ENCODE results near the gene KRTAP2-3.

The KRTAP2-3 gene

GRCh38 chr17:41029633-41030245 is 30.2 kb downstream of the KRTAP2-3 start, which contains the start of gene KRTAP1-4:
Gene KRTAP1-4 (minus strand): TSS chr17:41030195. CDS start chr17:41030078, 117 bp downstream.
- H3K4me3 ChIP-seq (ENCODE audit: low read depth, low read length, poor library complexity, severe bottlenecking) = no peak within 1 kb of the TSS
- H3K4me1 ChIP-seq (ENCODE audit: insufficient read depth, low read length, severe bottlenecking) = no peaks in the 10 kb centered on the region
- no peaks in the 10 kb centered on the region for H3K9me3 ChIP-seq (ENCODE audit: low read length)

DNA sequence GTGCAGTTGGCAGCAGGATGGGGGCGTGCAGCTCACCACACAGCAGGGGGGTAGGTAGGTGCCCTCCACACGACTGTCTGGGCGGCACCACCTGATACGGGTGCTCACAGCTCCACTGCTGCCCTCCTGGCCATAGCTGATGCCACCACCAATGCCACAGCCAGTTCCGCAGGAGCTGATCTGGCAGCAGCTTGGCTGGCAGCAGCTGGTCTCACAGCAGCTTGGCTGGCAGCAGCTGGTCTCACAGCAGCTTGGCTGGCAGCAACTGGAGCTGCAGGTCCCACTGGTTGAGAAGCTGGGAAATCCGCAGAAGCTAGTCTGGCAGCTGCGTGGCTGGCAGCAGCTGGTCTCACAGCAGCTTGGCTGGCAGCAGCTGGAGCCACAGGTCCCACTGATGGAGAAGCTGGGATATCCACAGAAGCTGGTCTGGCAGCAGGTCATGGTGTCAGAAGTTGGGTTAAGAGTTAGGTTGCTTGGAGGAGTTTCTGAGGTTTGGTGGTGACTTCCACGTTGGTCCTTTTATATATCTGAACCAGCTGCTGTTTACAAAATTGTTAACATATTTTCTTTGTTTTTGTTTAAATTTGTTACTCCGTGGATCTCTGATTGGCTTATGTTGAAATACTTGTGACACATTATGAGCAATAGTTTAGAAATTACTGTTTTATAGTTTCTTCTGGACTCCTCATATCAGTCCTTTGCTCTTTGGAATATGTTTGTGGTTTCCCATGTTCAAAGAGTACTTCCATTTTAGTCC is 33.0 kb downstream of the KRTAP2-3 start, which contains the start of gene KRTAP1-5:
KRTAP1-5 (minus strand) TSS at position 494 of the 757 bp plus-strand sequence; CDS start at position 441, 53 bp downstream.
- Histone ChIP-seq H3K9me3 (ENCODE audit: low read length) (no peaks in the 10 kb centered on the region), H3K9me2 (ENCODE audit: low read depth, low read length) (no peaks in the 10 kb centered on the region), H2AFZ (ENCODE audit: low read length) (no peak within 1 kb of the TSS), H3K9ac (ENCODE audit: low read length) (no peak within 1 kb of the TSS), H3K27ac (ENCODE audit: low read depth, low read length, poor library complexity, severe bottlenecking) (no peak within 1 kb of the TSS), H3K4me2 (ENCODE audit: low read length) (no peak within 1 kb of the TSS), H4K20me1 (ENCODE audit: insufficient read depth, low read length) (no peaks in the 10 kb centered on the region), H3F3A (ENCODE audit: insufficient read depth, low read length) (no peaks in the 10 kb centered on the region), H3K4me1 (ENCODE audit: insufficient read depth, low read length, severe bottlenecking) (no peaks in the 10 kb centered on the region), H3K36me3 (ENCODE audit: insufficient read depth, low read length) (no peaks in the 10 kb centered on the region), H3K4me3 (ENCODE audit: low read depth, low read length, poor library complexity, severe bottlenecking) (no peak within 1 kb of the TSS), H3K79me2 (ENCODE audit: insufficient read depth, low read length) (no peaks in the 10 kb centered on the region), H3K27me3 (ENCODE audit: insufficient read depth, low read length) (no peaks in the 10 kb centered on the region)
- TF ChIP-seq, protein P1, sequence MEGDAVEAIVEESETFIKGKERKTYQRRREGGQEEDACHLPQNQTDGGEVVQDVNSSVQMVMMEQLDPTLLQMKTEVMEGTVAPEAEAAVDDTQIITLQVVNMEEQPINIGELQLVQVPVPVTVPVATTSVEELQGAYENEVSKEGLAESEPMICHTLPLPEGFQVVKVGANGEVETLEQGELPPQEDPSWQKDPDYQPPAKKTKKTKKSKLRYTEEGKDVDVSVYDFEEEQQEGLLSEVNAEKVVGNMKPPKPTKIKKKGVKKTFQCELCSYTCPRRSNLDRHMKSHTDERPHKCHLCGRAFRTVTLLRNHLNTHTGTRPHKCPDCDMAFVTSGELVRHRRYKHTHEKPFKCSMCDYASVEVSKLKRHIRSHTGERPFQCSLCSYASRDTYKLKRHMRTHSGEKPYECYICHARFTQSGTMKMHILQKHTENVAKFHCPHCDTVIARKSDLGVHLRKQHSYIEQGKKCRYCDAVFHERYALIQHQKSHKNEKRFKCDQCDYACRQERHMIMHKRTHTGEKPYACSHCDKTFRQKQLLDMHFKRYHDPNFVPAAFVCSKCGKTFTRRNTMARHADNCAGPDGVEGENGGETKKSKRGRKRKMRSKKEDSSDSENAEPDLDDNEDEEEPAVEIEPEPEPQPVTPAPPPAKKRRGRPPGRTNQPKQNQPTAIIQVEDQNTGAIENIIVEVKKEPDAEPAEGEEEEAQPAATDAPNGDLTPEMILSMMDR (IDR thresholded peaks at IDR 0.05; ENCODE audit: low read length) = no peak
- TF ChIP-seq EZH2 (IDR thresholded peaks at IDR 0.05; ENCODE audit: borderline replicate concordance, low read length) = no peak

More at GRCh38 chr17:41029633-41030245, 30.2 kb downstream of the KRTAP2-3 start, which contains the start of gene KRTAP1-4:
- no peak within 1 kb of the TSS for H3K4me2 ChIP-seq (ENCODE audit: low read length)
- no peaks in the 10 kb centered on the region for H3K79me2 ChIP-seq (ENCODE audit: insufficient read depth, low read length)
- no peaks in the 10 kb centered on the region for H3F3A ChIP-seq (ENCODE audit: insufficient read depth, low read length)
- no peaks in the 10 kb centered on the region for H3K27me3 ChIP-seq (ENCODE audit: insufficient read depth, low read length)
- no peak within 1 kb of the TSS for H3K27ac ChIP-seq (ENCODE audit: low read depth, low read length, poor library complexity, severe bottlenecking)
- H3K9ac ChIP-seq (ENCODE audit: low read length) = no peak within 1 kb of the TSS
- TF ChIP-seq EZH2 (IDR thresholded peaks at IDR 0.05; ENCODE audit: borderline replicate concordance, low read length) = no peak
- TF ChIP-seq, protein P1 (IDR thresholded peaks at IDR 0.05; ENCODE audit: low read length) = no peak
- H3K9me2 ChIP-seq (ENCODE audit: low read depth, low read length) = no peaks in the 10 kb centered on the region
- no peaks in the 10 kb centered on the region for H3K36me3 ChIP-seq (ENCODE audit: insufficient read depth, low read length)
- H4K20me1 ChIP-seq (ENCODE audit: insufficient read depth, low read length) = no peaks in the 10 kb centered on the region
- H2AFZ ChIP-seq (ENCODE audit: low read length) = no peak within 1 kb of the TSS

GRCh38 chr17:41024697-41025096 is 35.2 kb downstream of the KRTAP2-3 start:
- no peak overlapping the region for H3K9ac ChIP-seq (ENCODE audit: low read length)
- H3K4me2 ChIP-seq (ENCODE audit: low read length) = no peak overlapping the region

More at GRCh38 chr17:41024697-41025096, 35.2 kb downstream of the KRTAP2-3 start:
- H3K79me2 ChIP-seq (ENCODE audit: insufficient read depth, low read length) = no peaks in the 10 kb centered on the region
- no peaks in the 10 kb centered on the region for H3K9me2 ChIP-seq (ENCODE audit: low read depth, low read length)
- no peaks in the 10 kb centered on the region for H3K36me3 ChIP-seq (ENCODE audit: insufficient read depth, low read length)
- no peak overlapping the region for H3K4me3 ChIP-seq (ENCODE audit: low read depth, low read length, poor library complexity, severe bottlenecking)
- no peaks in the 10 kb centered on the region for H3F3A ChIP-seq (ENCODE audit: insufficient read depth, low read length)
- TF ChIP-seq, protein P1 (IDR thresholded peaks at IDR 0.05; ENCODE audit: low read length) = no peak
- TF ChIP-seq EZH2 (IDR thresholded peaks at IDR 0.05; ENCODE audit: borderline replicate concordance, low read length) = no peak
- no peak overlapping the region for H2AFZ ChIP-seq (ENCODE audit: low read length)
- no peaks in the 10 kb centered on the region for H3K9me3 ChIP-seq (ENCODE audit: low read length)
- H3K27me3 ChIP-seq (ENCODE audit: insufficient read depth, low read length) = no peaks in the 10 kb centered on the region
- H3K4me1 ChIP-seq (ENCODE audit: insufficient read depth, low read length, severe bottlenecking) = no peaks in the 10 kb centered on the region
- H4K20me1 ChIP-seq (ENCODE audit: insufficient read depth, low read length) = no peaks in the 10 kb centered on the region
- no peak overlapping the region for H3K27ac ChIP-seq (ENCODE audit: low read depth, low read length, poor library complexity, severe bottlenecking)
